C4-2B (cell line): ENCODE results near the gene FUBP3.

Source experiments
- ZFX ChIP-seq: fragments of 450-650 bp; IDR thresholded peaks from 2 replicates; pipeline ENCODE4 v1.6.1; 2017
- TF ChIP-seq, protein P1 (sequence below): fragments of 450-650 bp; conservative IDR thresholded peaks from 2 replicates; pipeline ENCODE4 v1.5.1; 2017; ENCODE audit warnings: mild to moderate bottlenecking

DNA sequence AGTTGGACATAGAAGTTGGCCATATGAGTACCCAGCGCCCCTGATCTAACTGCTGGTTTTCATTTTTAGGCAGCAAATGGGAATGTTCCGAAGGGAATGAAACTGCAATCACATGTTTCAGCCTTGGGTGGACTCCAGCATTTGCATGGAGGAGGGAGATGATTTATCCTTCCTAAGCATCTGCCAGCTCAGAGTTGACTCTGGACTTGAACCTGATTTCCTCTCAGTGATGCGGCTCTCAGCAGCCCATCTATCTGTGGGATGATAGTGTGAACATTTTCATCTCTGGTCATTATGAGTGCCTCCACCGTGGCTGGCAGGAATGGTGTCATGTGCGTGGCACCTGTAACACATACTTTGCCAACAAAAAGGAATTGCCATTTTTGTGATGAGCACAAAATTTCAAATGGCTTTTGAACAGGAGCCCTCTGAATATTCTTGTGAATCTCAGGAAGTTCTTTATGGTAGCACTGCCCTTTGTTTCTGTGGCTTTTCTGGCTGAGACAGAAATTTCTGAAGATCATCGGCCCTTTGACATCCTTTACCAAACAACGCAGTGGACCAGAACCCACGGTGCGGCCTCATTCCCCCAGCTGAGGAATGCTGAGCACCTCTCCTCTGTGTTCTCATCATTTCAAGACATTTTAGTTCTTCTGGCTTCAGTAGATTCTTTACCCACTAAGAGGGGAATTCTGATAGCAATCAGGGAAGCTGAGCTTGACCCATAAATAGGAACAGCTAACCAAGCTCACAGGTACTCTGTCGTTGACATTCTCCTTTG lies 28.5 kb downstream of the FUBP3 start:
- TF ChIP-seq, protein P1, sequence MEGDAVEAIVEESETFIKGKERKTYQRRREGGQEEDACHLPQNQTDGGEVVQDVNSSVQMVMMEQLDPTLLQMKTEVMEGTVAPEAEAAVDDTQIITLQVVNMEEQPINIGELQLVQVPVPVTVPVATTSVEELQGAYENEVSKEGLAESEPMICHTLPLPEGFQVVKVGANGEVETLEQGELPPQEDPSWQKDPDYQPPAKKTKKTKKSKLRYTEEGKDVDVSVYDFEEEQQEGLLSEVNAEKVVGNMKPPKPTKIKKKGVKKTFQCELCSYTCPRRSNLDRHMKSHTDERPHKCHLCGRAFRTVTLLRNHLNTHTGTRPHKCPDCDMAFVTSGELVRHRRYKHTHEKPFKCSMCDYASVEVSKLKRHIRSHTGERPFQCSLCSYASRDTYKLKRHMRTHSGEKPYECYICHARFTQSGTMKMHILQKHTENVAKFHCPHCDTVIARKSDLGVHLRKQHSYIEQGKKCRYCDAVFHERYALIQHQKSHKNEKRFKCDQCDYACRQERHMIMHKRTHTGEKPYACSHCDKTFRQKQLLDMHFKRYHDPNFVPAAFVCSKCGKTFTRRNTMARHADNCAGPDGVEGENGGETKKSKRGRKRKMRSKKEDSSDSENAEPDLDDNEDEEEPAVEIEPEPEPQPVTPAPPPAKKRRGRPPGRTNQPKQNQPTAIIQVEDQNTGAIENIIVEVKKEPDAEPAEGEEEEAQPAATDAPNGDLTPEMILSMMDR: no peak
- no peak for TF ChIP-seq ZFX
